Measurements from ENCODE around the gene GPR17.

GPR17 gene

DNA sequence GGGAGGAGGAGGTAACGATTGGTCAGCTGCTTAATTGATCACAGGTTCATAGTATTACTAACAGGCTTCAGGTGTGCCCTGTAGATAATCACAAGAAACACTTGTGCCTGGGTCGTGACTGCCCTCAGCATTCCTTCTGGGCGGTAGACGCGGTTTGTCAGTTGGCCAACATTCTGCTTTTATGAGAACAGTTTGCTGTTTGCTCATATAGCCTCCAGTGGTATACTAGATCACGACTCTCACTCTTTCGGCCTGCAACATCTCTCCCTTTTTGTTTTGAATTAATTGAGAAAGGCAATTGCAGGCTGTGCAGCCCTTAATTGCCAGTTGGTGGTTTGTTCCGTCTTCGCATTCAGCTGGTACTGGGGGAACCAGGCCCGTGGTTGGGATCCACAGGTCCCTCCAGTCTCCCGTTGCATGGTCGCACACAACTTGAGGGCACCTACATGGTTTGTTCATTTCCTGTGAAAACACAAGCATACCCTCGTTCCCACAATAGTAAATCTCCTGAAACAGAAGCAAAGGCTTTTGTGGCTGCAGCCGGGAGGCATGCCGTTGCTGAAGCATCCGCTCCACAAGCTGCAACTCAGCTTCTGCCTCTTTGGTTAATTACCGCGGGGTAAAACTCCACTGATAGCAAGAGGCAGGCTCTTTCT lies 30.3 kb upstream of the GPR17 start:
- no peak for DNase-seq

DNA sequence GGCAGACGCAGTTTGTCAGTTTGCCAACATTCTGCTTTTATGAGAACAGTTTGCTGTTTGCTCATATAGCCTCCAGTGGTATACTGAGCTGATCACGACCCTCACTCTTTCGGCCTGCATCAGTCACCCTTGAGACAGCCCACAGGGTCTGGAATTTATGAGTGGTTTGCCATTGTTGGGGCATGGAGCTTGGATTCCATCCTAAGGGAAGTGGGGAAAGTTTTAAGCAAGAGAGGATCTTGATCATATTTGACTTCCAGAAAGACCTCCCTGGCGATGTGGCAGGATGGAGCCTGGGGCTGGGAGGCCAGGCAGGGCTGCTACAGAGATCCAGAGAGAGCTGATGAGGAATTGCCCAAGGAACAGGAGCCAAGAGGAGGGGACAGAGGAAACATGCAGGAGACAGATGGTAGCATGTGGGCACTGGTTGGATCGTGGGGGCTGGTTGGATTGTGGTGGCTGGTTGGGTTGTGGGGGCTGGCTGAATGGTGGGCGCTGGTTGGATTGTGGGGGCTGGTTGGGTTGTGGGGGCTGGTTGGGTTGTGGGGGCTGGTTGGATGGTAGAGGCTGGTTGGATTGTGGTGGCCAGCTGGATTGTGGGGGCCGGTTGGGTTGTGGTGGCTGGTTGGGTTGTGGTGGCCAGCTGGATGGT lies 27.3 kb upstream of the GPR17 start:
- DNase-seq: no peak

DNA sequence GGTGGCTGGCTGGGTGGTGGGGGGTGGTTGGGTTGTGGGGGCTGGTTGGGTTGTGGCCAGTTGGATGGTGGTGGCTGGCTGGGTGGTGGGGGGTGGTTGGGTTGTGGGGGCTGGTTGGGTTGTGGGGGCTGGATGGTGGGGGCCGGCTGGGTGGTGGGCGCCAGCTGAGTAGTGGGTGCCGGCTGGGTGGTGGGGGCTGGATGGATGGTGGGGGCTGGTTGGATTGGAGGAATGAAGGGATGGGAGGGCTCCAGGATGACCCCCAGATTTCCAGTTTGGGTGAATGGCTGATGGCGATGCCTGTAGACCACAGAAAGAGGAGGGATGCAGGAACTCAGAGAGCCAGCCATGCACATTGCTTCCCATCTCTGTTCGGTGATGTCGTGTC lies 26.8 kb upstream of the GPR17 start:
- DNase-seq: no peak

DNA sequence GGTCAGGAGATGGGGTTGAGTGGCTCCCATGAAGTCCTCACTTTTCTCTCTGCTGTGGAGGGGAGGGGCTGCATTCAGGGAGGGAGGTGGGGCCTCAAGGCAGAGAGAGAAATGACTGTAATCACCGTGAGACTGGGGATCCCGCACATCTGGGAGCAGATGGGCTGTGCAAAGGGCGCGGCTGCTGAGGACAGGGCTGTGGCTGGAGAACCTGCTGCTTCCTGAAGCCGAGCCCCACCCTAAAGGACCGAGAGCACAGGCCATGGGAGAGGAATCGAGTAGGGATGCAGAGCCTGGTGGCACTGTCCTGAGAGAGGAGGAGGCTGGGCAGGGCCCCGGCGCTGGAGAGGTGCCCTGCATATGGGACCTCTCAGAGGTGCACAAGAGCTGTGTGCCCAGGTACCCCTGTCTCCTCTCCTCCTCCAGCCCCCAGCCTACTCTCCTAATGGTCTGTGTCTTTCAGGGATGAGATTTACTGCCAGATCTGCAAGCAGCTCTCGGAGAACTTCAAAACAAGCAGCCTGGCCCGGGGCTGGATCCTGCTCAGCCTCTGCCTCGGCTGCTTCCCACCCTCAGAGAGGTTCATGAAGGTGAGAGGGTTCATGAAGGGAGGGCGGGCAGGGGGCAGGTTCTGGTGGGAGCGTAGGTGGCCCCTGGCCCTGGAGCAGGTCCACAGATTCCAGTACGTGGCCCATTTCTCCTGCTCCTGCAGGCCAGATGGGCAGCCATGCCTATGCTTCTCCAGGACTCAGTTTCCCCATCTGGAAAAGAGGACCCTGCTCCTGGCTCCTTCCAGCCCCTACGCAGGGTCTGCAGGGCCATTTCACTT lies 25.9 kb upstream of the GPR17 start:
- DNase-seq: no peak

DNA sequence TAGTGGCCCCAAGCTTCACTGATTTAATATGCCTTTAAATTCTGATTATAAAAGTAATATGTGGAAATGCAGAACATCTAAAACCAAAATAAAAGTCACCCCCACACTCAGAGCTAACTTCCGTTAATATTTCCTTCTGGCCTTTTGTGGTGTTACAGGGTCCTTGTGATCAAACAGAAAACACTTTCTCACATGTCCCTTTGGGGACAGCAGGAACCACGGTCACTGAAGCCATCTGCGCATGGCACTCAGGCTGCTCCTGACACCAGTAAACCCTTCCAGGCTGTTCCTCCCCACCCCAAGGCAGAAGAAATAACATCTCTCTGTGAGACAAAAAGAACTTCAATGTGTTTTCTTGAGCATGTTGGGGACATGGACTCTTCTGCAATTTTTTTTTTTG lies 25.1 kb upstream of the GPR17 start:
- no peak for DNase-seq

DNA sequence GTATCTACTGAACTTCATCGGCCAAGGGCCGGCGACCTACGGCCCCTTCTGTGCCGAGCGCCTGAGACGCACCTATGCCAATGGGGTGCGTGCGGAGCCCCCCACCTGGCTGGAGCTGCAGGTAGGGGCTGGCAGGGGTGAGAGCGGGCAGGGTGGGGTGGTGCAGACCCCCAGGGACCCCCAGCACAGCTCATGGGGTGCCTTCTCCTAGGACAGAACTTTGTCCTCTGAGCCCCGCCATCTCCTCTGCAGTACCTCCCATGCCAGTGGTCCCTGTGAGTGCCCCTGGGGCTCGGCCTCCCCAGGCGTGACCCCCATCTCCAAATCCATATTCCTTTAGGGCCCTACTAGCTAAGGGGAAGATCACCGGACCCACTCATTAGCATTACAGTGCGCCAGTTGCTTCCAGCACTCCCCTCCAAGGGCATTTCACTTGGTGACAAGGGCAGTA lies 23.9 kb upstream of the GPR17 start:
- DNase-seq: no peak

DNA sequence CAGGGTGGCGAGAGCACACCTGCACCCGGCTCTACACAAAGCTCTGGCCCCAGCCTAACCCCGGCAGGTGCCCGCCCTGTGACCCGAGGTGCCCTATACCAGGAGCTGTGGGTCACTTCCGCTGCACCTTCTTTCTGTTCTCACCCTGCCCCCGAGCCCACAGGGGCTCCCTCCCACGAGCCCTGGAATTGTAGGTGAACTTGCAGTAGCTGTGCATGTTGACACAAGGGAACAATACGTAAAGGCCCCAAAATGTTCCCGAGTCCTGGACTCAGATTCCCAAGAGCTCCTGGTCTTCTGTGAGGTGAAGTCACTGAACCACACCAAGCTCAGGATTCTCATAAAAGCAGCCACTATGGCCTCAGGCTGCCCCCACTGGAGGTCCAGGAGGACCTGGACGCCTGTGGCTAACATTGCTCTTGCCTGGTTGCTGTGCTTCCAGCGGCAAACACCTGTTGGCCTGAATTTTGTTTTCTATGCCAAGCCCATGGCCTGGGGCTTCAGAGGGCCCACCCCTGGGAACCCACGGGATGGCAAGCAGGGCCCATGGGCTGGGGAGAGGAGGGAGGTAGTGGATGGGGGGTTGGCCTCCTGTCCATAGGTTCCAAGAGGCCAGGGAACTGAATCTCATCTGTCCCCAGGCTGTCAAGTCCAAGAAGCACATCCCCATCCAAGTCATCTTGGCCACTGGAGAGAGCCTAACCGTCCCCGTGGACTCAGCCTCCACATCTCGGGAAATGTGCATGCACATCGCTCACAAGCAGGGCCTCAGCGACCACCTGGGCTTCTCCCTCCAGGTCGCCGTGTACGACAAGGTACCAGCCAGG lies 23.2 kb upstream of the GPR17 start:
- DNase-seq: no peak

DNA sequence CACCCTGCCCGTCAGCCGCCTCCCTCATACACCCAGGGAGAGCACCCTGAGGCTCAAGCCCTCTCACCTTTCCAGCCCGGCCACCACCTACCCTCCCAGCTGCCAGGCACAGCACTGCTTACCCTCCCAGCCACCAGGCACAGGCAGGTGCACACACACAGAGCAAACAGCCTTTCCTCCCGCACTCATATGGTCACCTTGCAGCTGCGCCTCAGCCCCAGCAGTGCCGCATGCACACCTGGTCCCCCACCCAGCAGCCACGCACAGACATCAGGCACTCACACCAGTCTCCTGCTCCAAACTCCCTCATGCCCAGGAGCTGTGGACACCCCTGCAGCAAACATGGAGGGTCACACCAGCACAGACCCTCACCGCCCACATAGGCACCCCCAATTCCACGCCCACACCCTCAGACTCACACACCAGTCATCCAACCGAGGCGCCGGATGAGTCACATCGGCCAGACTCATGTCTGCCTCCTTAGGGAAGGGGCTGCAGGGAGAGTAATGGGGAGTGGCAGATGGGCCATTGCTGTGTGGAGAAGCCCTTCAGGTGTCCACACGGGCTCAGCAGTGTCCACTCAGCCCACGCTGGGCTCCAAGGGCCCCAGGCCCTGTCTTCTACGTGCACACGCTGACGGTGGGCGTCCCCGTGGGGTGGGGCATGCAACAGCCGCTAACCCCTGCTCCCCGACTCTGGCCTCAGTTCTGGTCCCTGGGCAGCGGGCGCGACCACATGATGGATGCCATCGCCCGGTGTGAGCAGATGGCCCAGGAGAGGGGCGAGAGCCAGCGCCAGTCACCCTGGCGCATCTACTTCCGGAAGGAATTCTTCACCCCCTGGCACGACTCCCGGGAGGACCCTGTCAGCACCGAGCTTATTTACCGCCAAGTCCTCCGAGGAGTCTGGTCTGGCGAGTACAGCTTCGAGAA lies 22.3 kb upstream of the GPR17 start:
- no peak for DNase-seq

DNA sequence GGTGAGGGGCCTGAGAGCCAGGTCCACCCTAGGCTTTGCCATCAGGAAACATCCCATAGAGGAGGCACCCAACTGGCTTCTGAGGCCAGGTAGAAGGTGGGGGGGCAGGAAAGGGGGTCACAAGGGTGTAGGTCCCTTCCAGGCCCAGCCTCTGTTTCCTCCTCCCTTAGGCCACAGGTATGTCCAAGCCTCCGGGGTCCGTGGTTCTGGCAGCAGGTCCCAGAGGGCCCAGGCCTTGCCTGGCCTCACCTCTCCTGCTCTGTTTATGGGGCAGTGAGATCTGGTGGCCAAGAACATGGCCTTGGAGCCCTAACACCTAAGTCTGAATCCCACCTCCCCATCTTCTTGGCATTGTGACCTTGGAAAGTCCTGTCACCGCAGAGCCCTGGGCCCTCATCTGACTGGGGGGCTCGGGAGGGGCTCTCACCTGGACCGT lies 21.6 kb upstream of the GPR17 start:
- no peak for DNase-seq

DNA sequence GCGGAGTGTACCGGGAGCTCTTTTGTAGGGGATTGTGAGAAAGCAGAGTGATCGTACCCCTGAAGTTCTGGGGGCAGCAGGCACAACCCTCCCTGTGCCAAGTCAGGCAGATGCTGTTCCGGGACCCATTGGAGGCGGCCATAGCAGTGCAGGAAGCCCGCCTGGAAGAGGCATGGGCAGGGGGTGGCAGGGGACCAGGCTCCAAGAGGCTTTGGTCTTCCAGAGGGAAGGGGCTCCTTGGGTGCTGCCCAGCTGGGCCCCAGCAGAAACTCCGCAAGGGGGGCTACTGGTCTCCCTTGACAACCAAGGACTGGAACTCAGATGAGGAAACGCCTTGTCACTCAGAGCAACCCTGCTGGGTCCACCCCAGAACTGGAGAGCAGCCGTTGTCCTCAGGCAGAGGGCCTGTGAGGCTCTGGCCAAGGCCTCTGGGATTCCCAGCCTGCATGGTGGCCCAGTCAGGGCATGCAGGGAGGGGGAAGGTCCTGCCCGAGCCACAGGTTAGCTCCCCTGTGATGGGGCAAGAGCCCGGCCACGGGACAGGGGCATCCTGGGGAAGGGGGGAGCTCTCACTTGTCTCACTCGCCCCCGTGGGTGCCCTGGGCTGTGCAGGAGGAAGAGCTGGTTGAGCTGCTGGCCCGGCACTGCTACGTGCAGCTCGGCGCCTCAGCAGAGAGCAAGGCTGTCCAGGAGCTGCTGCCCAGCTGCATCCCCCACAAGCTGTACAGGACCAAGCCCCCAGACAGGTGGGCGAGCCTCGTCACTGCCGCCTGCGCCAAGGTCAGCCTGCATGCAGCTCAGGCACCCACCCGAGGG lies 21.0 kb upstream of the GPR17 start:
- DNase-seq: no peak

DNA sequence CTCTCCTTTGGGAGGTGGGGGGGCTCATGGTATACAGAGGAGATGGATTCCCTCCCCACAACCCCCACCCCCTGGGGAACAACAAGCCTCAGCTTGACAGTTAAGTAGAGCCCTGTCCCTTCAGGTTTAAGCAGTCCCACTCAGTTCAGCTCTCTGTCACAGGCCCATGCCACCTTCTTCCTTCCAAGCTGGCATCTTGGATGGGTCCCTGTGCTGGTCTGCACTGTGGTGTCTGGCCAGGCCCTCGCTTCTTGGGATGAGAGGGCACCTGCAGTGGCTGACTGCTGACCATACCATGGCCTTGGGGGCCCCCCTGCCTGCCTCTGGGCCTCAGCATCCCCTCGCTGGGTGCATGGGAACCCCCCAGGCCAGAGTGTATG lies 20.4 kb upstream of the GPR17 start:
- DNase-seq: no peak

DNA sequence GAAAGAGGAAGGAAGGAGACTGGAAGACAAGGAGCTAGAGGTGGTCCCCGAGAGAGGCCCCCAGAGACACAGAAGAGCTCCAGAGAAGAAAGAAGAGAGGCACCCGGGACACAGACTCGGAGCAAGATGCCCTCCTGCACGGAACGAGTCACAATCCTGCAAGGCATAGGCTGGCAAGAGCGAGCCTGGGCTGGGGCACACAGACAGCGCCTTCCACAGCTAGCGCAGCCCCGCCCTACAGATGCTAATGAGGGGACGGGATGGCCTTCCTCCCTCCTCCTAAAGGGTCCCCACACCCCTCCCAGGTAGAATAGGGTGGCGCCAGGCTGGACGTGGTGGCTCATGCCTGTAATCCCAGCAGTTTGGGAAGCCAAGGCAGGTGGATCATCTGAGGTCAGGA lies 19.8 kb upstream of the GPR17 start:
- no peak for DNase-seq

DNA sequence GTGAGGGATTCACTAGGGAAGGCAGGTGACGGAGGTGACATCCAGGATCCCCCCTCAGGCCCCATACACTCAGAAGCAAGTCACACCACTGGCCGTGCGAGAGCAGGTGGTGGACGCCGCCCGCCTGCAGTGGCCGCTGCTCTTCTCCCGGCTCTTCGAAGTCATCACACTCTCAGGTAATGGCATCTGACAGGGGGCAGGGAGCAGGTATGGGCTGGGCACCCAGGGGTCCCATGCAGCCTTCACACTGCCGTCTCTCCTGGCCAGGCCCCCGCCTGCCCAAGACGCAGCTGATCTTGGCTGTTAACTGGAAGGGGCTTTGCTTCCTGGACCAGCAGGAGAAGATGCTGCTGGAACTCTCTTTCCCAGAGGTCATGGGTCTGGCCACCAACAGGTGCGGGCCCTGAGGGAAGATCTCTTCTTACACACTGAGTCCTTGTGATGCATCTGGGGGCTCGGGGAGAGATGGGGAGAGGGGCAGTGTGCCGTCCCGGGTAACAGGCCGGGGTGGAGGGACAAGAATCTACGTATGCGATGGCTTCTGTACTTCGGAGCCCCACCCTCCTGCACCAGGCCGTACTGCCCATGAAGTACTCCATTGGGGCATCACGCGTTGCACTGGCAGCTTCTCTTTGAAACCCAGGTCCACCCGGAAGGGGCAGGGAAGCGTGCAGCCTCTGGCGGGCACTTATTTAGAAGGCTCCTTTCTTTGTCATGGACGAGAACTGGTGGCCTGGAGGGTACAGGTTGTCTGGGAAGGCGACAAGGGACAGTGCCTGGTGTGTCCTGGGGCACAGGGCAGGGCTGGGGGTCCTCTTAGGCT lies 18.8 kb upstream of the GPR17 start:
- DNase-seq: no peak

DNA sequence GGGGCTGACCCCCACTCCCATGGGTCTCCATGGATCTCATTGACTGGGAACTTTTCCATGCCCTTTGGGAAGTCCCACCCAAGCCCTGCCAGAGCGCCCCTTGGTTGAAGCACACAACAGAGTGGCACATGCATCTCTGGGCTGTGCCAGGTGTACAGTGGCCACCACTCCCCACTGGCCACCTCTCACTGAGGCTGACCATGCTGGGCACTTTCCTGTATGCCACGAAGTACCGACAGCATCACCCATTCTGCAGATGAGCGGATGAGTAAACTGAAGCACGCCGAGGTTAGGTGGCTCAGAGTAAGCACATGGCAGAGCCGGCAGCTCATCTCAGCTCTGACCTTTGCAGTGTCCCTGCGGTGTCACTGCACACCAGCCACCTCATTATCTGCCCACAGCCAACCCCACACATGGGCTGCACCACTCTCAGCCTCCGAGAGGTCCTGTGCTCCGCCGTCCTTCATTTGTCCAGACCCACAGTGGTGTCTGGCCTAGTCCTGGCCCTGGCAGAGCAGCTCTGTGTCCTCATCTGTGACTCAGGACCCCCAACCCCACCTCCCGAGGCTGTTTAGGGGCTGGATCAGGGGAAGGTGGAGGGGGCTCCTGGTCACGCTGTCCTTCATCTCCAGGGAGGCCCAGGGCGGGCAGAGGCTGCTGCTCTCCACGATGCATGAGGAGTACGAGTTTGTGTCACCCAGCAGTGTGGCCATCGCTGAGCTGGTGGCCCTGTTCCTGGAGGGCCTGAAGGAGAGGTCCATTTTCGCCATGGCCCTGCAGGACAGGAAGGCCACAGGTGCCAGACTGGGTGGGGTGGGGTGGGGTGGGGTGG lies 18.0 kb upstream of the GPR17 start:
- no peak for DNase-seq

DNA sequence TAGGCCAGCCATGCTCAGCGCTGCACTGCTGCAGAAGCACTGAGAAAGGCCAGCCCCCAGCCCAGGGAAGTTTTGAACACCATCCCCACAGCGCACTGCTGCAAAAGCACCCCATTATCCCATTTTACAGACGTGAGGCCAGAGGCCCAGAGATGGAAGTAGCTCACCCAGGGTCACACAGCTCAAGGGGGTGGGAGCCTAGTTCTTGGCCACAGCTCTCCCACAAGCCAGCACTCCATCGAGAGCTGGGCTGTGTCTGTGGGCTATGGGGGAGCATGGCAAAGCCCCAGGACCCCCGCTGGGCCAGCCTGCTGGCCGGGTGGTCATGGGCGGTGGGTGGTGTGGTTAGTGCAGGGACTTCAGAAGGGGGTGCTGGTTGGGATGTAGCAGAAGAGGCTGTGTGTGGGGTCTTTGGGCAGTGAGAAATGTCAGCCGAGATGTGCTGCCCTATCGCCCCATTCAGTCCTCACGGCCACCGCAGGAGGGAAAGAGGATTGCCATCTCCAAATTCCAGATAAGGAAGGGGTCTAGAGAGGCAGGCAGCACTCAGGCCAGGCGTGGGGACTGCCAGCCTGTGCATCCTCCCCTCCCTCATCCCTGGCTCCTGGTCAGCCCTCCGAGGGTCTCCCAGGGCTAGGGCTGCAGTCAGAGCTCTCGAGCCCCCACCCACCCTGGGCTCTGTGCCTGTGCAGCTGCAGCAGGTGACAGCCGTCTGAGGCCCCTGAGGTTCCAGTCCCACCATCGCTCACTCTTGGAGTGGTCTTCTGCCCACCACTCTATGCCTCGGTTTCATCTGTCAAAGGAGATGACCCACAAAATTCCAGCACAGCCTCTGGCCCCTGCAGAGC lies 17.0 kb upstream of the GPR17 start:
- no peak for DNase-seq

DNA sequence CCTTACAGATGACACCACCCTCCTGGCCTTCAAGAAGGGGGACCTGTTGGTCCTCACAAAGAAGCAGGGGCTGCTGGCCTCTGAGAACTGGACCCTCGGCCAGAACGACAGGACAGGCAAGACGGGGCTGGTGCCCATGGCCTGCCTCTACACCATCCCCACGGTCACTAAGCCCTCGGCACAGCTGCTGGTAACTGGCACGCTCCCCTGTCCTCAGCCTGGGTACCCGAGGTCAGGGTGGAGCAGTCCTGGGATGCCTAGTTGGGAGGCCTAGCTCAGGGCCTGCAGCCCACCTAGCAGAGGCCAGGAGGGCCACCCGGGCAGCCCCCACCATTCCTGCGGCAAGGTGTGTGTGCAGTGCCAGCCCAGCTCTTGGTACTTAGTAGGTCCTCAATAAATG lies 16.3 kb upstream of the GPR17 start:
- no peak for DNase-seq

DNA sequence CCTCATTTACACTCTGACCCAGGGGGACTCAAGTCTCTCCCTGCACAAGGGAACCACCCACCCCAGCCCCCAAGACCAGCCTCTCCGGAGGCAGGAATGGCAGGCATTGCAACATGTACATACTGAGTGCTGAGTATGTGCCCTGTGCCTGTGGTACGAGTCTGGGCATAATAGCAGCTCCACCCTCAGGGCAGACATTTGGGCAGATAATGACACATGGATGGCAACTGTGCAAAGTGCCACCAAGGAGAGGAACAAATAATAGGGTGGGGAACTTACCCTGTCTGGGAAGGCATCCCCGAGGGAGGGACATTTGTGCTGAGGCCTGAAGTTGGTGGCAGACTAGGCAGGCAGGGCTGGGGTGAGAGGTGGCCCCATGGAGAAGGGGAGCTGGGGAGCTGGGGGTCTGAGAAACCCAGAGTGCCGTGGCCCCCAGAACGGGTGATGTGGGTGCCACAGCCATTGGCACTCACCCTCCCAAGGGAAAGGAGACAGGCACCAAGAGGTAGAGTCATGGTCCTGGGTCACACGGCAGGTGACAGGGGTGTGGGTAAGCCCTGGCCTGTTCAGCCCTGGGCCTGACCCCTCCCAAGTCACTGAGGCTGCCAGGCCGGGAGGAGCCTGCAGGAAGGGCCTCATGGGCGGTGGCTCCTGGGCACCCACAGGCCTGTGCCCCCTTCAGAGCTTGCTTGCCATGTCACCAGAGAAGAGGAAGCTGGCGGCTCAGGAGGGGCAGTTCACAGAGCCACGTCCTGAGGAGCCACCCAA lies 15.7 kb upstream of the GPR17 start:
- no peak for DNase-seq

All from CD4-positive, alpha-beta T cell treated with Interleukin-10 for 1 hour (primary cell).